H9 (cell line): Measurements from ENCODE around the gene CHN2. TPM values are rescaled to one million over a fixed set of nuclear protein-coding genes. Genes with fewer than 3 reads are reported as not detected.

Source experiments
- DNase-seq: peaks from one replicate; pipeline ENCODE4 v3.0.0-alpha.2; 2017
- H2AFZ ChIP-seq: one replicate; pipeline ENCODE4 v1.6.1; 2013; ENCODE audit warnings: mild to moderate bottlenecking, low read length, control low read depth, moderate library complexity
- H2AK5ac ChIP-seq: 2 replicates; pipeline ENCODE4 v1.6.1; 2013; ENCODE audit warnings: low read length, control low read depth, mixed read lengths; ENCODE audit not compliant: insufficient read length
- H2BK120ac ChIP-seq: one replicate; pipeline ENCODE4 v1.6.1; 2013; ENCODE audit warnings: low read depth, mild to moderate bottlenecking, low read length, control low read depth, inconsistent platforms; ENCODE audit not compliant: poor library complexity, severe bottlenecking
- H2BK12ac ChIP-seq: 2 replicates; pipeline ENCODE4 v1.6.1; 2013; ENCODE audit warnings: low read length, control low read depth, mixed read lengths, low read depth; ENCODE audit not compliant: insufficient read length
- H2BK15ac ChIP-seq: 2 replicates; pipeline ENCODE4 v1.6.1; 2013; ENCODE audit warnings: low read depth, low read length, control low read depth
- H2BK20ac ChIP-seq: one replicate; pipeline ENCODE4 v1.6.1; 2013; ENCODE audit warnings: low read depth, mild to moderate bottlenecking, low read length, control low read depth, inconsistent platforms; ENCODE audit not compliant: poor library complexity, severe bottlenecking
- H2BK5ac ChIP-seq: 2 replicates; pipeline ENCODE4 v1.6.1; 2013; ENCODE audit warnings: low read length, control low read depth, mixed read lengths; ENCODE audit not compliant: insufficient read length
- H3K14ac ChIP-seq: 2 replicates; pipeline ENCODE4 v1.6.1; 2013; ENCODE audit warnings: low read length, control low read depth; ENCODE audit not compliant: insufficient read depth
- H3K18ac ChIP-seq: 2 replicates; pipeline ENCODE4 v1.6.1; 2013; ENCODE audit warnings: low read depth, mild to moderate bottlenecking, mixed read lengths, low read length, control low read depth; ENCODE audit not compliant: insufficient read length
- H3K23ac ChIP-seq: 2 replicates; pipeline ENCODE4 v1.6.1; 2013; ENCODE audit warnings: low read length, control low read depth, mixed read lengths, low read depth; ENCODE audit not compliant: insufficient read length
- H3K23me2 ChIP-seq: 2 replicates; pipeline ENCODE4 v1.6.1; 2013; ENCODE audit warnings: low read depth, mild to moderate bottlenecking, mixed read lengths, low read length, control low read depth; ENCODE audit not compliant: insufficient read length, poor library complexity, severe bottlenecking
- H3K27ac ChIP-seq: 2 replicates; pipeline ENCODE4 v1.5.1; 2013; ENCODE audit warnings: low read length, control low read depth, mixed read lengths, low read depth; ENCODE audit not compliant: insufficient read length
- H3K27me3 ChIP-seq: 2 replicates; pipeline ENCODE4 v1.6.1; 2013; ENCODE audit warnings: low read length, control low read depth, inconsistent platforms; ENCODE audit not compliant: insufficient read depth
- H3K4ac ChIP-seq: 2 replicates; pipeline ENCODE4 v1.6.1; 2013; ENCODE audit warnings: low read depth, mild to moderate bottlenecking, control low read depth, inconsistent platforms, low read length, moderate library complexity
- H3K4me1 ChIP-seq: 2 replicates; pipeline ENCODE4 v1.6.1; 2013; ENCODE audit warnings: low read length, control low read depth, inconsistent platforms; ENCODE audit not compliant: insufficient read depth
- H3K4me2 ChIP-seq: 2 replicates; pipeline ENCODE4 v1.6.1; 2013; ENCODE audit warnings: low read length, control low read depth, mixed read lengths; ENCODE audit not compliant: insufficient read length, insufficient read depth
- H3K56ac ChIP-seq: 2 replicates; pipeline ENCODE4 v1.6.1; 2013; ENCODE audit warnings: low read depth, mild to moderate bottlenecking, mixed read lengths, low read length, control low read depth; ENCODE audit not compliant: insufficient read length
- H3K79me1 ChIP-seq: 2 replicates; pipeline ENCODE4 v1.6.1; 2013; ENCODE audit warnings: low read depth, mild to moderate bottlenecking, moderate library complexity, low read length, control low read depth, inconsistent platforms; ENCODE audit not compliant: insufficient read depth, poor library complexity, severe bottlenecking
- H3K79me2 ChIP-seq: 2 replicates; pipeline ENCODE4 v1.6.1; 2013; ENCODE audit warnings: low read length, control low read depth, inconsistent platforms; ENCODE audit not compliant: insufficient read depth
- H3K9ac ChIP-seq: 2 replicates; pipeline ENCODE4 v1.6.1; 2013; ENCODE audit warnings: low read length, control low read depth, mixed read lengths; ENCODE audit not compliant: insufficient read length; ENCODE audit errors: extremely low read depth
- H3K9me3 ChIP-seq: one replicate; pipeline ENCODE4 v1.6.1; 2013; ENCODE audit warnings: low read depth, low read length, inconsistent platforms; ENCODE audit not compliant: control insufficient read depth
- H3T11ph ChIP-seq: one replicate; pipeline ENCODE4 v1.6.1; 2013; ENCODE audit warnings: mild to moderate bottlenecking, low read length, control low read depth, inconsistent platforms
- H4K20me1 ChIP-seq: one replicate; pipeline ENCODE4 v1.6.1; 2013; ENCODE audit not compliant: control insufficient read depth, insufficient read length, insufficient read depth
- H4K5ac ChIP-seq: 2 replicates; pipeline ENCODE4 v1.6.1; 2013; ENCODE audit warnings: low read depth, mild to moderate bottlenecking, mixed read lengths, low read length, control low read depth; ENCODE audit not compliant: insufficient read length
- H4K8ac ChIP-seq: replicated peaks from 2 replicates; pipeline ENCODE4 v1.6.1; 2013; ENCODE audit warnings: low read length, control low read depth, mixed read lengths, low read depth; ENCODE audit not compliant: insufficient read length
- H4K91ac ChIP-seq: 2 replicates; pipeline ENCODE4 v1.6.1; 2013; ENCODE audit warnings: low read depth, mild to moderate bottlenecking, moderate library complexity, mixed read lengths, low read length, control low read depth; ENCODE audit not compliant: insufficient read length
- H3K27ac Mint-ChIP-seq, 3 experiments: 2 replicates in 2 of 3; 3 replicates in 1 of 3; pipeline ENCODE4 v1.8.0; 2020 to 2021; ENCODE audit warnings: mixed read lengths in 3 of 3, mild to moderate bottlenecking in 1 of 3, moderate library complexity in 1 of 3
- H3K27me3 Mint-ChIP-seq: 2 replicates; pipeline ENCODE4 v1.8.0; 2021; ENCODE audit warnings: low read depth, mild to moderate bottlenecking, moderate library complexity, mixed read lengths
- H3K36me3 Mint-ChIP-seq, 3 experiments: 2 replicates in 2 of 3; 3 replicates in 1 of 3; pipeline ENCODE4 v1.8.0; 2020 to 2021; ENCODE audit warnings: low read depth in 3 of 3, mixed read lengths in 3 of 3; ENCODE audit not compliant: insufficient read depth in 1 of 3
- H3K4me1 Mint-ChIP-seq, 2 experiments: 2 replicates each; pipeline ENCODE4 v1.8.0; 2020; ENCODE audit warnings: mixed read lengths in 2 of 2
- H3K4me3 Mint-ChIP-seq, 2 experiments: 2 replicates in 1 of 2; 3 replicates in 1 of 2; pipeline ENCODE4 v1.8.0; 2020 to 2021; ENCODE audit warnings: mild to moderate bottlenecking in 2 of 2, mixed read lengths in 2 of 2, moderate library complexity in 1 of 2
- H3K9me3 Mint-ChIP-seq, 2 experiments: 2 replicates in 1 of 2; 3 replicates in 1 of 2; pipeline ENCODE4 v1.8.0; 2020; ENCODE audit warnings: mild to moderate bottlenecking in 2 of 2, mixed read lengths in 2 of 2, moderate library complexity in 1 of 2
- CTCF ChIP-seq: fragments of 200-600 bp; sonication (generic); conservative IDR thresholded peaks from 3 replicates; pipeline ENCODE4 v1.8.0; 2021; ENCODE audit warnings: antibody characterized with exemption, mild to moderate bottlenecking
- WGBS: extraction: QIAGEN DNeasy Blood & Tissue Kit; methylation state at CpG from one replicate; pipeline ENCODE4 v1.1.7; 2013; ENCODE audit warnings: missing lambda C conversion rate, low lambda C conversion rate, mixed read lengths; ENCODE audit not compliant: insufficient read length; ENCODE audit errors: extremely low coverage; 5-methylcytosine and 5-hydroxymethylcytosine counted together
- total RNA-seq: library from RNA; stranded (reverse); gene quantifications from 2 replicates; pipeline ENCODE4 v1.2.1, GENCODE V29; 2021

Gene CHN2
- total RNA-seq, 1 experiment from 2014 or later = 3.3 TPM

GRCh38 chr7:29304756-29305155 is 110.2 kb downstream of the CHN2 start:
- WGBS = no CpG with 5 or more reads among the region's 6 CpGs
- Histone ChIP-seq H3K27ac (no peak overlapping the region), H3K4me2 (no peak overlapping the region)

More at GRCh38 chr7:29304756-29305155, 110.2 kb downstream of the CHN2 start:
- H2BK5ac ChIP-seq = no peak overlapping the region
- no peaks in the 10 kb centered on the region for H3K9me3 ChIP-seq
- H4K91ac ChIP-seq = no peak overlapping the region
- peaks cover 7% of the 10 kb centered on the region for H3K4me1 ChIP-seq
- no peak for TF ChIP-seq CTCF
- H3K79me2 ChIP-seq = no peaks in the 10 kb centered on the region
- no peaks in the 10 kb centered on the region for H3K79me1 ChIP-seq
- Mint-ChIP-seq H3K36me3 (no peaks in the 10 kb centered on the region), H3K4me3 (no peak overlapping the region), H3K4me1 (peaks cover 53 to 62% of the 10 kb centered on the region in 2 experiments), H3K9me3 (peaks cover 0 to 3% of the 10 kb centered on the region in 2 experiments; a peak in 1 of 5 replicates), H3K27me3 (peaks cover 2% of the 10 kb centered on the region; the same call in 1 of the 2 replicates), H3K27ac (peak overlapping the region in 2 of 3 experiments; percentile 8 to 66; a peak in 2 of 7 replicates)
- no peak overlapping the region for H3T11ph ChIP-seq
- H3K27me3 ChIP-seq = no peaks in the 10 kb centered on the region
- no peak overlapping the region for H3K9ac ChIP-seq
- H3K4ac ChIP-seq = no peak overlapping the region
- no peak overlapping the region for H4K8ac ChIP-seq
- no peak overlapping the region for H2AK5ac ChIP-seq
- H3K14ac ChIP-seq = no peak overlapping the region; the same call in 1 of the 2 replicates
- no peak overlapping the region for H4K5ac ChIP-seq
- H2BK120ac ChIP-seq = no peak overlapping the region
- H2BK20ac ChIP-seq = no peak overlapping the region
- no peak overlapping the region for H2BK12ac ChIP-seq
- H3K23me2 ChIP-seq = no peaks in the 10 kb centered on the region
- H3K56ac ChIP-seq = no peak overlapping the region
- no peak overlapping the region for H3K23ac ChIP-seq
- no peak for DNase-seq
- H3K18ac ChIP-seq = no peak overlapping the region
- no peak overlapping the region for H2BK15ac ChIP-seq
- no peak overlapping the region for H2AFZ ChIP-seq
- no peaks in the 10 kb centered on the region for H4K20me1 ChIP-seq
